Esophagus squamous epithelium (tissue), 4 donors: ENCODE results near the gene PRR5L.

ENCODE experiments used
- POLR2A ChIP-seq, 4 donors: fragments of 450-650 bp; IDR thresholded peaks; one replicate each; pipeline ENCODE4 v1.6.1; 2017; ENCODE audit warnings: antibody characterized with exemption in 4 of 4, mild to moderate bottlenecking in 4 of 4, moderate library complexity in 3 of 4
- TF ChIP-seq, protein P1 (sequence below), 6 experiments: fragments of 450-650 bp in 4 of 6; fragments of 200-600 bp in 2 of 6; sonication (generic) in 2 of 6; IDR thresholded peaks; one replicate each; pipeline ENCODE4 v1.5.1; 2016 to 2019; ENCODE audit warnings: antibody characterized with exemption in 6 of 6, mild to moderate bottlenecking in 4 of 6, moderate library complexity in 4 of 6

DNA sequence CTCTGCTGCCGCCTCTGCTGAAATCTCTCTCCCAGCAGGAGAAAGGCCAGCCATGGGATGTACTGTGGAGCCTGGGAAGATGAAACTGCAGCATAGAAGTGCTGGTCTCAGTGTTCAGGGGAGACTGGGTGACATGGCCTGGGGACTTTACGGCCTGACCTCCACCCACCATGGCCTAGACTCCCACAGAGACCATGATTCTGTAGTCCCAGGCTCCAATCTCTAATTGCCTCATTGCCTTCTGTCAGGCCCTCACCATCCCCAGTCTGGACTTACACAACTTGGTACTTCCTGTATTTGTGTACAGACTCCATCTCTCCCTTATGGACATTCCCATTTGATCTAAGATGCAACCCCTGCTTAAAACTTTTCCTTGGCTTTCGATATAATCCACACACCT is 170.9 kb downstream of the PRR5L start:
- TF ChIP-seq, protein P1, sequence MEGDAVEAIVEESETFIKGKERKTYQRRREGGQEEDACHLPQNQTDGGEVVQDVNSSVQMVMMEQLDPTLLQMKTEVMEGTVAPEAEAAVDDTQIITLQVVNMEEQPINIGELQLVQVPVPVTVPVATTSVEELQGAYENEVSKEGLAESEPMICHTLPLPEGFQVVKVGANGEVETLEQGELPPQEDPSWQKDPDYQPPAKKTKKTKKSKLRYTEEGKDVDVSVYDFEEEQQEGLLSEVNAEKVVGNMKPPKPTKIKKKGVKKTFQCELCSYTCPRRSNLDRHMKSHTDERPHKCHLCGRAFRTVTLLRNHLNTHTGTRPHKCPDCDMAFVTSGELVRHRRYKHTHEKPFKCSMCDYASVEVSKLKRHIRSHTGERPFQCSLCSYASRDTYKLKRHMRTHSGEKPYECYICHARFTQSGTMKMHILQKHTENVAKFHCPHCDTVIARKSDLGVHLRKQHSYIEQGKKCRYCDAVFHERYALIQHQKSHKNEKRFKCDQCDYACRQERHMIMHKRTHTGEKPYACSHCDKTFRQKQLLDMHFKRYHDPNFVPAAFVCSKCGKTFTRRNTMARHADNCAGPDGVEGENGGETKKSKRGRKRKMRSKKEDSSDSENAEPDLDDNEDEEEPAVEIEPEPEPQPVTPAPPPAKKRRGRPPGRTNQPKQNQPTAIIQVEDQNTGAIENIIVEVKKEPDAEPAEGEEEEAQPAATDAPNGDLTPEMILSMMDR (IDR thresholded peaks at IDR 0.05): no peak
- no peak for TF ChIP-seq POLR2A (IDR thresholded peaks at IDR 0.05)
